Activated CD8-positive, alpha-beta memory T cell treated with anti-CD3 and anti-CD28 coated beads, Interleukin-2, amount 50 U/mL, for 48 hours (primary cell): ENCODE results near the gene SDK1.

Source experiments
- DNase-seq: peaks from one replicate; pipeline ENCODE4 v3.0.0-alpha.2; 2020

SDK1 gene

DNA sequence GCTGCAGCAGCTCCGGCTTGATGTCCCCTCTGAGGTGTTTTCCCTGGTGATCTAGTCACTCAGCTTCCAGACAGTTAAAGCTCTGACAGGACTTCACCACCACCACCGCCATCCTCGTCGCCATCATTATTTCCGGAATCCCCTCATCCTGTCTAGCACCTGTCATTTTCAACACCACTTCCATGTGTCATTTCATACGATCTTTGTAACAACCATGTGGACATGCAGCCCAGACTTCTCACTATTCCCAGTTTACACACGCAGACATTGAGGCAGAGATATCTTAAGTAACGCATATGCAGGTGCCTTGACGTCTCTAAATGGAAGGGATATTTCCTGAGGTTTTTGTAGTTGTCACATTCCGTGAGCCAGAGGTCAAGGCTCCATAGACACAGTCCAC is 850.5 kb downstream of the SDK1 start:
- no peak for DNase-seq

DNA sequence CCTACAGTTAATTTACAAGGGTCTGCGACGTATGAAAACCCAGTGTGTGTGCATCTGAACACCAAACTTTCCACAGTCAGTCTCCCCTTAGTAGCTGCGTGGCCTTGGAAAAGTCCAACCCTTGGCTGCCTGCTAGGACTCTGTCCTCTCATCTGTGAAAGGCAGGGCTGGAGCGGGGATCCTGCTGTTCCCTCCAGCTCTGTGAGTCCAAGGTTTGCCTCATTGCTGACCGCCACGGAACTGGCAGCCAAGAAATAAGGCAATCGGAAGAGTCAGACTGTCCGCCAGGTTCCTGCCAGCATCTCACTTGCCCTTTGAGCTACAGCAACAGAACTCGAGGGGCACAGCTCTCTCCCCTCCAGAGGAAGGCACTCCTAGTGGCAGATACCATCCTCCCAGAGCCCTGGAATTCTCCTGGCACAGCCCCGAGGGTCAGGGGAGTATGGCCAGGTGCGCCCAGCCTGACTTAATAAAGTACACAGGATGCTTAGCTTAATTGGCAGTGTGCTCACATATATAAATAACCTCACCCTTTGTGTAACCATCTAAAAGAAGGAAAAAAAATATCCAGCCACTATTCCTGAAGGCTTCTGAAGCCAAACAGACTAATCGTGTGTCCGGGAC is 851.0 kb downstream of the SDK1 start:
- no peak for DNase-seq

DNA sequence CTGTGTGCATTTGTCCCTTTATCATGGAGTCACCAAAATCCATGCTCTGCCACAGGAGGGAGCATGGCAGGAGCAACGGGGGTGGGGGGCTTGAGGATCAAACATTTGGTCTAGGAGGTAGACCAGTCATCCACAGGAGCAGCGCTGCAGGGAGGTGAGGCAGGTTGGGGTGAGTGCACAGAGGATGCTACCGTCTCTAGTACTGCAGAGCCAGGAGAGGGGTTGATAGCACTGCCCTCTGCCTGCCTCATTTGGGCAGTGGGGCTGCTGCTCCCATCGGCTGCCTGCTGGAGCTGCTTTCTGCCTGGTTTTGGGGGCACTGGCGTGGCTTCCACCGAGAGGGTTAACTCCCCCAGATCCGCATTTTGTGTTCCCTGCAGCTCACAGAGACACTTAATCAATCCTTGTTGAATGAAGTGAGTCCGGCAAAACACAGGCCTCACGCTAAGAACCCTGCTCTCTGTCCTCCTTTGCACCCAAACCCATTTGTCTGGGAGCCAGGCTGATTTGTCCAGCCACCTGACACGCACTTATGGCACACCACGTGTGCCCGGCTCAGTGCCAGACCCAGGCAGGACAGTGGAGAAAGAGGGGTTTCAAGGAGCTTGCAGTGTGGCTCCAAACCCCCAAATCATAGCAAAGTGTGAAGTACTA is 854.0 kb downstream of the SDK1 start:
- DNase-seq, result no peak

DNA sequence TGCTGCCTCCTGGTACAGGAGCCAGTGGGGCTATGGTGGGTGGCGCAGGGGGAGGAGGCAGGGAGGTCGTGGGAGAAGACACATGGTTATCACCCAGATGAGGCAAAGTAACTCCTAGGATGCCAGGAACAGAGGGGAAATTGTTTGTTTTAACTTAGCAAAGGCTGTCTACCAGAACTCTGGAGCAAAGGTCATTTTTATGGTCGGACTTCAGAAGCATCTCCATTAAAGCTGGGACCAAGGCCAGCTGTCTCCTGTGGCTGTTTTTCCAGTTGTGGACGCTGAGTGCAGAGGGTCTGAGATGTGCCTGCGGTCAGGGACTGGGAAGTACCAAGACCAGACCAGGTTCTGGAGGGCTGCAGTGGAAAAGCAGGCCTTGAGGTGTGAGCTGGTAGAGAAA is 855.1 kb downstream of the SDK1 start:
- DNase-seq, result no peak

DNA sequence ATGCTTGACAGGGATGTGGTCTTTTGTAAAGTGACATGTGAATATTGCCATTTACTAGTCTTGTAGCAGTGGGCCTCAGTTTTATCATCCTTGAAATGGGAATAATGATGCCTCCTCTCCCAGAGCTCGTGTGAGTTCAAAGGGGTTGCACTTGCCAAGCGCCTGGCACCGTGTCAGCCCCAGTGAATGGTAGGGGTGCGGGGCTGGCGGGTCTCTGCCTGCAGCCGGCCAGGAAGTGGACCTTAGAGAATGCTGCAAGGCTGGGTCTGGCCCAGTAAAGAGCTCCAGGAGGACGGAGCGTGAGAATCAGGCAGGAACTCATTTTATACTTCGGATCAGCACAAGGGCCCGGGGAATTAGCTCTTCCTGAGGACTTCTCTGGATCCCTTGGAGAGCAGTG is 856.6 kb downstream of the SDK1 start:
- no peak for DNase-seq

DNA sequence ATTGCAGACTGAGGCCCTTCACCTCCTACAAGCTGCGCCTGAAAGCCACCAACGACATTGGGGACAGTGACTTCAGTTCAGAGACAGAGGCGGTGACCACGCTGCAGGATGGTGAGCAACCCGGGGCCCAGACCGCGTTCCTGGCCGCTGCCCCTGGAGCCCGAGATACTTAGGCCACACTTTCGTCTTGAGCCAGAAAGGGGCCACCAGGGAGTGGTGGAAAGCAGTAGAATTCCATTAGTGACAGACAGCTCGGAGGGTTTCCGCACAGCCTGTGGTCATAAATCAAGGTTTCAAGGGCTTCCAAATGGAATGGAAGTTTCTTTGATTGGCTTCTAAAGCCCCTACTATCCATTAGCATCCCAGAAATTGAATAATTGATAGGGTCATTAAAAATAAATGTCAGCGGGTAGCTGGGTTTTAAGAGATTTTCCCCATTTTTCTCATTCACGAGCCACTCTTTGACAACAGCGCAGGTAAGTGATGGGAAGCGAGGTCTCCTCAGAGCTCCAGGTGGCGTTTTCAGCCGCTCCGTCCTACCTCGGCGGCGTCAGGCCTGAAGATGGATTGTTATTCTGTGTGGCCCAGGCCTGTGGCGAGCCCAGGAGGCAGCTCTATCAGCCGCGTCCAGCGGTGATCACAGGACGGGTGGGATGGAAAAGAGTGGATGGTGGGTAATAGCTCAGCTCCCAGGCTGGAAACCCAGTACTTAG is 857.5 kb downstream of the SDK1 start:
- DNase-seq, result no peak

DNA sequence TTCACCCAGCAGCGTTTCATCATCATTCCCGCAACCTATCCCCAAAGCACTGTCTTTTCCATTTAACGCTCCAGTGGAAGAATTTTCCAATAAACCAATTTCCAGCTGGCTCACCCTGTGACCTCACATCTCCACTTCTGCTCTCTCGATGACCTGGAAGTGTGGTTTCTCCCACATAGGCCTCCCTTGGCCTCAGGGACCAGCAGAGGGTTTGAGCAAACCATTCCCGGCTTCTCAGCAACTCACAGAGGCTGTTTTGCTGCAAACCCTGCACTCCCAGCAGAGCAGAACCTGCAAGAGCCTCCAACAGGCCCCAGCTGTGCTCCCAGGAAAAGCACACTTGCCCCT is 858.1 kb downstream of the SDK1 start:
- no peak for DNase-seq

DNA sequence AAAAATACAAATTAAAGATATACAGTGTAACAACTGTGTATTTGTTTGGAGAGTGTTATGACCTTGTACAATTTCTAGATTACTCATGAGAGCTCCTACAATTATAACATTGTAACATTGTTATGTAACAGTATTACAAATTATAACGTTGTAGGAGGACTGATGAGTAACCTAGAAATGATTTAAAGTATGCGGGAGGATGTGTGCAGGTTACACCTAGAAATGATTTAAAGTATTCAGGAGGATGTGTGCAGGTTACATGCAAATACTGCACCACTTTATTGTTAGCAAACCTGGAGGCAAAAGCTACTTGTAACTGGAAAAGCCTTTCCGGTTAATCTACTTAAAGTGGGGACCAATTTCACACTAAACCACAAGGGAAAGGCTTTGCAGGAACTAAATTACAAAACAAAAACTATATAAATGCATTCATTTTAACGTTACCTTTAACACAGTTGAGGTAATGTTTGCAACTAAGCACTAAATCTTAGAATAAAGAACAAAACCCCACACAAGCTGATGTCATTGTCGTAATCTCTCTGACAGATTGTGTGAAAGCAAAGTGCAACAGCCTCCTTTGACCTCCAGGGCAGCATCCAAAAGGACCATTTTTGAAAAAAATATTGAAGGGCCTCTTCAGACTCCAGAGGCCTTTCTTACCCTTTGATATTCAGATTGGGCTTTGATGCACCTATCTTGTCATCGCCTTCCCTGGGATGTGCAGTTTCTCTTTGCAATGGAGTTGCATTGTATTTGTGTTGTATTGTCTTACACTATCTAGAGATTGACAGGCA is 858.9 kb downstream of the SDK1 start:
- DNase-seq, result no peak

DNA sequence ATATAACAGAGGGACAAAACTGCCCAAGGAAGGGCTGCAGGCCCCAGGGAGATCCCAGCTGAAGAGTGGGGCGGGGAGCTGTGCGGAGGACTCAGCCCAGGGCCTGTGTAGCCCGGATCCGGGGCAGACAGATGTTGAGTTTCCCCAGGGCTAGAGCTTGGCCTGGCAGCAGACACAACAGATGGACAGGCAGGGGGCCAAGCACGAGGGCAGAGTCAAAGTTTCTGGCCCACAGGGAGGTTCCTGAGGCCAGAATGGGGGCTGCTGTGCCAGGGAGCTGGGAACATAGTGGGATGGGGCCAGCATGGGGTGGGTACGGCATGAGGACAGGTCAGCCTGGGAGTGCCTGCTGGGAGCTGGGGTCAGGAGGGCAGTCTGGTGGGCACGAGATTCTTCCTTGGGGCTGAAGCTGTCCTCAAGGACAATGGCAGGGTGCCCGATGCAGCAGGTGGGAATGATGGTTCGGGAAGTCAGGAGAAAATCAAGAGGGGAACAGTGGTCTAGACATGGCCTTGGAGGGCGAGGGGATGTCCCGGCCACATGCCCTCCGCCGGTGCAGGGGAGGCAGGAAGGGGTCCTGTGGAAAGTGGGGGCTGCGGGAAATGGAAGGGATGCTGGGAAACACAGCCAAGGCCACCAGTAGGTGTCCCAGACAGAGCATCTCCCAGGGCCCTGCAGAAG is 862.0 kb downstream of the SDK1 start:
- DNase-seq, result no peak

DNA sequence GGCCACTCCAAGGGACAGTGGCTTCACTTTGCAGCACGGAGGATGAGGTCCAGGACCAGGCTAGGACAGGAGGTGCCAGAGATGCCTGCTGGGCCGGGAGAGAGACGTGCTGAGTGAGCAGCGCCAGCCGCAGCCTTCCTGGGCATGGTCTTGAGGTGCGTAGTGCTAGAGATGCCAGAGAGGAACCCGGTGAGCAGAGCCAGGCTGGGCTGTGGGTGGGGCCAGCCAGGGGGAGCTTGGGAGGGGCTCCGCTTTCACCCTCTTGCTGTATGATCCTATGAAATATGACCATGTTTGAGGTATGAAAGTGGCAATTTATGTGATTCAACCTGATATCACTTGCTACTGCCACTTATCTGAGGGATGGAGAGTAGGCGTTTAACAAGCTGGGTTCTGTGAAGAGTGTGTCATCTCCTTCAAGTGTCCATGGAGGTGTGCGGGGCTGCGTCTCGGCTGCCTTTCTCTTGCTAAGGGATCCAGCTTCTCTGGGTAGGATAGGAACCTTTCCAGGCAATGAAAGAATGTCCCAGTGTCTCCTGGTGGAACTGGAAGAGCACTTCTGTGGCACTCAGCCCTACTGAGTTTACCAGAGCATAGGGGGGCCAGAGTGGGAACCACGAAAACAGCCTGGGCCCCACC is 862.6 kb downstream of the SDK1 start:
- DNase-seq, result no peak

DNA sequence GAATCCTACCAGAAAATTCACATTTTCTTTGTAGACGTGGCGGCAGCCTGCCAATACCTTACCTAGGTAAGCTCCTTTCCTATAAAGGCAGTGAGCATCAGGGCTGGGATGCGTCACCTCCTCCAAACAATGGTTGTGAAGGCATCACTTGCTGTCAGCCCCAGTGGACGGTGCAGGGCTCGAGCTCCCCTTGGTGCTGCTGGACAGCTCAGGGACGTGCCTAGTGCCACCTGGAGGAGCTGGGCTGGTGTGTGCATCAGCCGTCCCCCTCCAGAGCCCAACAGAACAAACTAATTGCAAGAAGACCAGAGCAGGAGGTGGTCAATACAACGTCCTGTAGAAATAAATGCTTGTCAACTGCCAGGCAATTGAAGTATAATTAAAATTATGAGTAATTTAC is 863.5 kb downstream of the SDK1 start:
- DNase-seq, result no peak

DNA sequence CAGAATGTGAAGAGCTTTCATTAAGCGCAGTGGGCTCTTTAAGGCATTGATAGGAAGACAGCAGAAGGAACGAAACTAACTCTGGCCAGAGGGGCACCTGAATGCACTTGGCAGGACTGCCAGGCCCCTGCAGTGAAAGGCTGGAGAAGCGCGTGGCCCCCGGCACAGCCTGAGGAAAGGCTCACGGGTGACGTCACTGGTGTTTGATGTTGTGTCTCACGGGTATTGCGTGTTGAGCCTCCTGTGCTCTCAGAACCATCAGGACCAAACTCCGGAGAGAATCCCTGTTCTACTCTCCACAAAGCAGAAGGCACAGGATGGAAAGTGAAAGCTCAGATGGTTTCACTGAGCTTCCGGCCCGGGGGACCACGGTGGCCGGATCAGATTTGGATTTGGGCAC is 865.3 kb downstream of the SDK1 start:
- no peak for DNase-seq

DNA sequence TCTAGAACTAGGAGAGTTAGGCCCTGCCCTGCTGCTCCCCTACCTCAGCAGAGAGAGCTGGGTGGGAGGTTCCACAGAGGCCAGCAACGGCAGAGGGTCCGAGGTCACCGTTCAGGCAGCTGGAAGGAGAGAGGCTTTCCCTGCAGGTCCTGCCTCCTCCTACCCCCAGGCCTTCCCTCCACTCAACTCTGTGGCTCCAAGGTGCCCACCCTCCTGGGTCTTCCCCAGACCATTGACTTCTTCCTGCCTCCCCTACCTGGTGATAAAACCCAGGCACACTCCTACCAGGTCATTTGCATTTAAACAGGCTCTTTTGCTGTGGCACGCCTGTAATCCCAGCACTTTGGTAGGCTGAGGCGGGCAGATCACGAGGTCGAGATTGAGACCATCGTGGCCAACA is 865.8 kb downstream of the SDK1 start:
- DNase-seq, result no peak

DNA sequence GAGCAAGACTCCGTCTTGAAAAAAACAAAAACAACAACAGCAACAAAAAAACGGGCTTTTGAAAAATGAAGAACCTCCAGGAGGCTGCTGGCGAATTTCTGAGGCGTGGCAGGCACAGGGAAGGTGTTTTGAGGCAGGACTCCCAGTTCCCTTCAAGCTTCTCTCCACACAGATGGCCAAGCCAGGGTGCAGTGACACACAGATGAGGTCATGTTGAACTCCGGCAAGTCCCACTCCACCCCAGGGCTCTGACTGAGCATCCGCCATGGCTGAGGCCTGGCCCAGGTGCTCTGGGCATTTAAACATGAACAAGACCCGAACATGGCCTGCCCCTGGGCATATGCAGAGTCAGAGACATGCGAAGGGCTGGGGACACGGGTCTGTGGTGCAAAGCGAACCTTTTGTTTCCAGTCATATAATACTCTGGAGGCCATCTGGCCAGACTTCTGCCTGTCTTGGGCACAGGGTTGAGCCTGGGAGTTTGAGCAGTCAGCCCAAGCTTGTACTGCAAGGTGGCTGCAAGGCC is 866.4 kb downstream of the SDK1 start:
- no peak for DNase-seq

DNA sequence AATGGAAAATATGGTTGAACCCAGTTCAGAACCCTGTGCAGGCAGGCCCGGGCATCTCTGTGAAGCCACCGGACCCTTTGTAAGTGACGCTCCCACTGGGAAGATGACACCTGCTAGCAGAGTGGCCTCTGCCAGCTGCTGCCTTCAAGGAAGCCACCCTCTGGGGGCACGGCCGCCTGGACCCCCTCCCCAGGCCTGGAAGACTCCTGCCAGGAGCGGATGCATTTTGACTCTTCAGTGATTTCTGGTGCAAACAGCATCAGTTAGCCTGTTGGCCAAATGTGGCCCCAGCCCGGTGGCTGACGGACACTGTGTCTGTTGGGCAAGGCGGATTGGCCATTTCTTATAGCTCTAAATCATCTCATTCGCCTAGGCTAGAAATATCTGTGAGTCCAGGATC is 867.0 kb downstream of the SDK1 start:
- no peak for DNase-seq

DNA sequence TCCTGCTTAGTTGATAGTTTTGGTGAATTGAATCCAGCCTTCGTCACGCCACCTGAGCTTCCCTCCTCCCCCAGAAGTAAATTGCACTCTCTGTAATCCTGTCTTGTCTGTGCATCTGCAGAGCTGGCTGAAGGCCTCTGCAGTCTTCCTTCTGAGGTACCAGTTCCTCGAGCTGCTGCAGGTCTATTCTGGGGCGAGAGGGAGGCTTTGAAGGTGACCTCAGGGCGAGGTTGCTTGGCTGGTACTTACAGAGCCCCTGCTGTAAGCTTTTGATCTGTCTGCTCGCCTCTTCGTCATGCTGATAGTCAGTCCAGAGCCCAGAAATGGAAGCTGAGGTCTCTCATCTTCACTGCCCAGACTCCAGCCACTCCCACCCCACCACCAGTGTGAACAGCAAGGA is 867.5 kb downstream of the SDK1 start:
- no peak for DNase-seq

DNA sequence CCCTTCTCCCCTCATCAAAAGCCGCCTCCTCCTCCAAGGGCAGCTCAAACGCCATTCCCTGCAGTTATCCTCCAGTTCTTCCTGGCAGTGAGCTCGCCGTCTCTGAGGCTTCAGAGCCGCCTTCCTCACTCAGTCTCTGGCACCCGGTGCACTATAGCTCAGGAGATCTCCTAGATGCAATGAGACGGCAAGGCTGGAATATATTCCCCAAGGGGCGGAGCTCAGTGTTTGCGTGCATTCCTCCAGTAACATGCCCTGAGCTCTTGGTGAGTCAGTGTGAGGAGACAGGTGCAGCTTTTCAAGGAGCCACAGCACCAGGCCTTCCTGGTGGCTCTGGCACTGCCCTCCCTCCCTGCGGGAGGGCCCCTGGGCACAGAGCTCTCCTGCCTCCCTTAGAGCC is 868.4 kb downstream of the SDK1 start:
- DNase-seq, result no peak

DNA sequence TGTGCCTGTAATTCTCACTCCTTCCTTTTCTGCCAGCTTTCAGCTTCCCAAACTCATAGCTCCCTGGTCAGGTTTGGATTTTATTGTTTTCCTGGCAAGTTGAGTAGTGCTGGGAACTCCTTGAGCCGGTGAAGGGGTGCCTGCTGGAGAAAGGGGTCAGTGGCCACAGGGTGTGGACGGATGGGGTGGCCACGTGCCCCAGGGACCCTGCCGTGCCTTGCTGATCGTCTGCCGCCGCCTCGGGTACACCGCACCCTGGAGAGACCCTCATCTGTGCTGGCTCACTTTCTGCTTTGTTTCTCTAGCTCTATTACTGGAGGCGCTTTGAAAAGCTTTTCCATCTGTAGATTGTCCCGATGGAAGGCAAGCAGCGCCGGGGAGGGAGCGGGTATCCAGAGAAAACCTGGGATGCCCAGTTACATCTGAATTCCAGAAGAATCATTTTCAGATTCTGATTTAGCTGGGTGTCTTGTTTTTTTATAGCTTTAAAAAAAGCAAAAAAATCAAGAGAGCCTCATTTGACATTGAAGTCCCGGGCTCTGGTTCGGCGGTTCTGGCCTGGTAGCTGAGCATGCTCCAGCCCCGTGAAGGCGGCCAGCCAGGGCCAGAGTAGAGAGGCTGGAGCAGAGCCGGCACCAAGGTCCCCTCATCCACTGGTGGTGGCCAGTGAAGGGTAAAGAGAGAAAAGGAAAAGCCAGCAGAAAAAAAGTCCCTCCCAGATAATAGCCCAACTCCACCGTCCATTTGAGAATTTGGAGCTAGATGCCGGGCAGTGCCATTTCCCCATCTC is 870.1 kb downstream of the SDK1 start:
- DNase-seq, result no peak

DNA sequence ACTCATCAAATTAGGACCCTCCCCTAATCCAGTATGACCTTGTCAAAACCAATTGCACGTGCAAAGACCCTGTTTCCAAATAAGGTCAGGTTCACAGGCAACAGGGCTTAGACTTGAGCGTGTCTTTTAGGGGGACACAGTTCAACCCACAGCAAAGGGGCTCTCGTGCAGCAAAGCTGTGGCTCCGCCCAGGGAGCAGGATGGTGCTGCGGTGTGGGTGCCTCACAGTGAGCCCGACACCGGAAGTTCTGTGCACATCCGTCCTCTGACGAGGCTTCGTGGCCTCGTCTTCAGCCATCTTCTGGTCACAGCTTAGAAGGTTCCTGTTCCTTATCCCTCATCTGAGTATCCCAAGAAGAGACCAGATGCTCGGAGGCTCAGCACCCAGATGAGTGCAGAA is 871.8 kb downstream of the SDK1 start:
- DNase-seq, result no peak

DNA sequence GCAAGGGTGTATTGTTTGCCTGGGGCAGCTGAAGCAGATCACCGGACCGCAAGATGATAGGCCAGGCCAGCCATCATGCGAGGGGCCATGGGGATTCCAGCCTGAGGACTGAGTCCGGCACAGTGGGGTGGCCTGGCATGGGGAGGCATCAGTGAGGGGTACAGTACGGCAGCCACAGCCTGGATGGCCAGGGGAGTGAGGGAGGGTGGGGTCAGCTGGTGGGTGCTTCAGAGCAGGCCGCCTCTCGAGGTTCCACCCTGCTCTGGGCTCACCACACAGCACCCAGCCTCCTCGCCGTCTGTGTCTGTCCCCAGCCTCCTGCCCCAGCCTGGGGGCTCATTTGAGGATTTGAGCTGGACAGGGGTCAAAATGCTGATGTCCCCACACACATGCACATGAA is 872.6 kb downstream of the SDK1 start:
- no peak for DNase-seq

DNA sequence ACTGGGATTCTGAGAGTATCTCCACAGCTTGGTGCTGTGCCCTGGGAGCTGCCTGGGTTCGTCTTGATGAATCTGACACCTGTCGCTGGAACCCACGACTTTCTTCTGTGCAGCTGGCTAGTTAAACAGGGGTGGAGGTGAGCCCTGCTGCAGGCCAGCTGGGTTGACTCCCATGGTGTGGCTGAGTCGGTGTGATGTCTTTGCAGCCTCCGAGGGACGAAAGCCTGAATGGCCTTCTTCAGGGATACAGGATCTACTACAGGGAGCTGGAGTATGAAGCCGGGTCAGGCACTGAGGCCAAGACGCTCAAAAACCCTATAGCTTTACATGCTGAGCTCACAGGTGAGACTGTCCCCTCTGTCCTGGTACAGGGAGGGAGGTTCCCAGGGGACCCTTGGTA is 873.0 kb downstream of the SDK1 start:
- no peak for DNase-seq

DNA sequence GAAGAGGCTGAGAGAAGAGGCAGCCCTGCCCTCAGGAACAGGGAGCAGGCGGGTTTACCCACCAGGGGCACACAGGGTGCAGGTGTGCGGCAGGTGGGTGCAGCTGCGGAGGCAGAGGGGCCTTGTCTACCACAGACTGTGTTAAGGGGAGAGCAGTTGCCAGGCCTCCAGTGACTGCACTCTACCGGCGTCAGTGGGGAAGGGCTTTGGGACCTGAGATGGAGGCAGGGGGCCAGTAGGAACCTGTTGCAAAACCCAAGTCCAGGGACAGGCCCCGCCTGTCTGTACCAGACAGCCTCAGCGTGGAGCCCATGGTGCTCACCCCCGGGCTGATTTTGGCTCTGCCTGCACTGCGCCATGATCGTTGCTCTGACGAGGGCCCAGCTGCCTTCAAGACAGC is 873.4 kb downstream of the SDK1 start:
- DNase-seq, result no peak
